Fibroblast of peridontal ligament (primary cell): ENCODE data around the gene LRP11.

Experiments used
- DNase-seq: peaks from one replicate; pipeline ENCODE4 v3.0.0-alpha.2; 2010; ENCODE audit errors: extremely low read depth

Gene LRP11

DNA sequence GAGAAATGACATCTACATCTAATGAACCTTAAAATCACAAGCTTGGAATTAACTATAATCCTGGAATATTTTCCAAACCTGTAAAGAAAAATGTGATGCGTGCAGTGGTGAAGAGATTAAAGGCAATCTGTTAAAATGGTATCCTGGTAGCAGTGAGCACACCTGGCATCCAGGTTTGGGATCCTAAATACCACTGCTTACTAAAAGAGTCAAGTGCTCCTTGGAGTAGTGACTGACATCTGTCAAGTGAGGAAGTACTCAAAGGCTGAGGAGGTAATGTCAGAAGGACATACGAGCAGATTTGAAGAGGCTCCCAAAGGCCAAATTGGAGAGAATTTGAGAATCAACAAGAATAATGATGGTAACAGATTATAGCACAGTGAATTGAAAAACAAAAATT, 81.8 kb downstream of the LRP11 start:
- DNase-seq, result no peak

DNA sequence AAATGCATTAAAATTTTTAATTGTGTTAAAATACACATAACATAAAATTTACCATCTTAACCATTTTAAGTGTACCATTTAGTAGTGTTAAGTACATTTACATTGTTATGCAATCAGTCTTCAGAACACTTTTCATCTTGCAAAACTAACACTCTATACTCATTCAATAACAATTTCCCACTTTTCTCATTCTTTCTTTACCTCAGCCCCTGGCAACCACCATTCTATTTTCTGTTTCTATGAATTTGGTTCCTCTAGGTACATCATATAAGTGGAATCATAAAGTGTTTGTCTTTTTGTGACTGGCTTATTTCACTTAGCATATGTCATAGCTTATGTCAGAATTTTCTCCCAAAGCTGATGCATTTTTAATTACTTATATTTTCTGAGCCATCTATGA, 82.4 kb downstream of the LRP11 start:
- DNase-seq, result no peak

DNA sequence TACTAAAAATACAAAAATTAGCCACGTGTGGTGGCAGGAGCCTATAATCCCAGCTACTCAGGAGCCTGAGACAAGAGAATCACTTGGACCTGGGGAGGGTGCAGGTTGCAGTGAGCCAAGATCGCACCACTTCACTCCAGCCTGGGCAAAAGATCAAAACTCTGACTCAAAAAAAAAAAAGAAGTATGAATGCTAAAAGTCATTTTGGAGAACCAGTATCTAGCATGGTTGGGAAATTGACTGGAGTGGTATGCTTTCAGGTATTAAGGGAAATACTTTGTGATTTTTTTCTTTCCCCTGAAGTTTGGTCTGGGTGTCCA, 84.6 kb downstream of the LRP11 start:
- no peak for DNase-seq

DNA sequence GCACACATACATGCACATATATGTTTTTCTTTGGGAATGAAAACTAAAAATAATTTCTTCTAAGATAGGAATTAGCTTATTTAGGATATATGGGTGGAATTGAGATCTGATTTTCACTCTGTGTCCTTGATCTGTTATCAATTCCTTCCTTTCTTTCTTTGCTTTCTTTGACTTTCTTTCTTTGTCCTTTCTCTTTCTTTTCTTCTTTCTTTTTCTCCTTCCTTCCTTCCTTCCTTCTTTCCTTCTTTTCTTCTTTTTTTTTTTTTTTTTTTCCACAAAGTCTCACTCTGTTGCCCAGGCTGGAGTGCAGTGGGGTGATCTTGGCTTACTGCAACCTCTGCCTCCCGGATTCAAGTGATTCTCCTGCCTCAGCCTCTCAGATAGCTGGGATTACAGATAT, 86.5 kb downstream of the LRP11 start:
- no peak for DNase-seq

DNA sequence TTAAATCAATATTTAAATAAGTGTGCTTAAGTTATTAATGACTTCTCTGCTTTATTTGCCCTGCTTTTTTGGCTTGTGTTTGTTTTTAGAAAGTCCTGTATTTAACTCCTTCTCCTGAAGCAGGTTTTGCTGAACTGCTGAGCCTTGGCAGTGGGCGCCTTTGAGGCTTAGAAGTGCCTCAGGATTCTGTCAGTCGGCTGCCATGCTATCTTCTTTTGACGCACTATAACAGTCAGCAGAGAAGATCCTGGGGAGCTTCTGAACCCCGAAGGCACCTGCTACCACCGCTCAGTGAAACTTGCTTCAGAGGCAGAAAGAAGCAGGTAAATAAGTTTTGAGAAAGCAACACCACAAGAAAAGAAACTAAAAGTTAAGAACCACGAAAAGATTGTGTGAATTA, 92.2 kb downstream of the LRP11 start:
- no peak for DNase-seq

DNA sequence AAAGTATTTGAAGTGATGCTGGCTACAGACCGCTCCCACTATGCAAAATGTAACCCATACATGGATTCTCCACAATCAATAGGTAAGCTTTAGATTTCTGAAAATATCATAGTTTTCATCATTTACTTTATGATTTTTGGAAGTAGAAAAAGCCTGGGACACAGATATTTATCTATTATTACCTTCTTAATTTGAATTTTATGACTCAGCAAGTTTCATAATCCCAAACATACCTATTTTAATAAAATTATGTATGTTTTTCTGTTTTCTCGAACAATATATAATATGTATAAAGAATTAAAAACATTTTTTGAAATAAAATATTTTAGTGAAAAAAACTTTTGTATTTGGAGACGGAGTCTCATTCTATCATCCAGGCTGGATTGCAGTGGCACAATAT, 93.0 kb downstream of the LRP11 start:
- DNase-seq, result no peak

DNA sequence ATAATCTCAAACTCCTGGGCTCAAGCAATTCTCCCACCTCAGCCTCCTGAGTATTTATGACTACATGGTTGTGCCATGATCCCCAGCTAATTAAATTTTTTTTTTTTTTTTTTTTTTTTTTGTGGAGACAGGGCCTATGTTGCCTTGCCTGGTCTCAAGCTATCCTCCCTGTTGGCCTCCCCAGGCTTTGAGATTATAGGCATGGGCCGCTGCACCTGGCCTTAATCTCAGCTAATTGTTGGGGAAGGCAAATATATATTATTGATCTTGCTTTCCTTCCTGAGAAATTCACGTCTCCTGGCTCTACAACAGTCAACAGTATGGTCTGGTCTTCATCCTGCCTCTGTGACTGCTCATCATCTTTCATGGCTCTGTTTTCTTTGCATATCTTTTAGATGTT, 94.5 kb downstream of the LRP11 start:
- no peak for DNase-seq
